HG02759 (cell line): ENCODE results near the gene LAMTOR5.

Experiments
- ATAC-seq: cut with Tn5 transposase; IDR thresholded peaks from one replicate; pipeline ENCODE4 v1.9.1; 2021; ENCODE audit warnings: mild to moderate bottlenecking, moderate library complexity; ENCODE audit not compliant: unreplicated experiment

LAMTOR5 gene

DNA sequence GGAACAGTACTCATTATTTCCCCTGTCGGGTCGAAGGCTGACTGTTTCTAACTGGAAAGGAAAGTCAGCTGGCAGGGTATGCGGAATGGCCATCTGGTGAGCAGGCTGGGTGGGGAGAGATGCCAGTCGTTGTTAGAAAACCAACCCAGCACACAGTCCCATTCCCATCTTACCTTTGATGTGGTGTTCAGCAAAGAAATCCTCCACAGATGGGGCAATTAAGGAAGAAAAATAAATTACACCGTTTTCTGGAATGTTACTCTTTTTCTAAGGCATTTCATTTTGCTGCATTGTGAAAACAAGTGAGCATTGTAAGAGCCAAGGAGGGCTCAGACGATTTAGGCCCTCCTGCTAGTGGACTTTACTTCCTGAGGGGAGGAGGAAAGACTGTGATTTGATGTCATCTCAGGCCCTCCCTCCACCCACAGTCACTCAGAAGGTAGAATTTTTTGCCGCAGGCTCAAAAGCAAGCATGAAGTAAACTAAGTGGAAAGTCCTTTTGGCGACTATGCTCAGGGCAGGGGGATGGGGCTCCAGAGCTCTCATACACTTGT is 16.7 kb downstream of the LAMTOR5 start, which contains the start of gene SLC16A4:
Gene SLC16A4 (minus strand): TSS at position 335 of the 554 bp plus-strand sequence. CDS start 1,703 bp downstream, outside the sequence.
- no peak for ATAC-seq

DNA sequence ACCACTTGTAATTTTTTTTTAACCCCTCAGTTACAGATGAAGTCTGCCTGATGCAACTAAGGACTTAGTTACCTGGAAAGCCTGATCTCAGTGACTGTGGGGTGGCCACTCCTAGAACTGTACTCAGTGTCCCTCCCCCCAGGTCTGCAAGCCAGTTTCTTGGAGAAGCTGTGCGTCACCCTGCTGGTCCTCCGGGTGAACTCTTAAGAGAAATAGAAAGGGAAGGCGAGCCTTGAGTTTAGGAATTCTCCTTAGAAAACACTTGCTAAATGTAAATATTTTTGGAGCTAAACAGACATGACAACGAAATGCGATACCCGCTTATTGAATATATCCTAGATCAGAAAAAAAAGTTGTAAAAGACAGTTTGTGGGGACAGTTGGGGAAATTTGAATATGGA is 17.4 kb downstream of the LAMTOR5 start:
- no peak for ATAC-seq

DNA sequence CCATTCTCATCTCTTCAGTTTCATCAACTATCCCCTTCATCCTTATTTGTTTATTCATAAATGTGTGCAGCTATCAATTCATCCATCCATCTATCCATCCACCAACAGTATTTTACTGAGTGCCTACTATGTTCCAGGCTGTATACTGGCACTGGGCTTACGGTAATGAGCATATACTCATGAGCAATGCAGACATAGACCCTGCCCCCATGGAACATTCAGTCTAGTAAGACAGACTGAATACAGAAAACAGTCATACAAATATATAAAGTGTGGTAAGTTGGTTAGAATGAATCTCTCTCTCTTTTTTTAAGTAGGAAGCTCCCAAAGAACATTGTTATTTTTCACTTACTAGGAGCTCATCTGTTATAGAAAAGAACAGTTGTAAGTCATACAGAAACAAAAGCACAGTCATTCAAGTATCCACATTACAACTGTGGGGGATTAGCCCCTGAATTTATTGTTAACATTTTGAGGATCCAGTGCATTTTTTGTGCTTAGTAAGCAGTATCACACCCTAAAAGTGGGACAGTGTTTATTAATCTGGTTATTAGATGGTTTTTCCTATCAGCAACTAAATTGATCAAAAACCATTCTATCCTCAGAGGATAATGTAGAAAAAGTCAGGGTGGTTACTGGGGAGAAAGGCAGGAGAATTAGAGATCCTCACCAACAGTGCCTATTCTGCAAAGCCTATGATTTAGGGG is 20.3 kb downstream of the LAMTOR5 start:
- no peak for ATAC-seq

DNA sequence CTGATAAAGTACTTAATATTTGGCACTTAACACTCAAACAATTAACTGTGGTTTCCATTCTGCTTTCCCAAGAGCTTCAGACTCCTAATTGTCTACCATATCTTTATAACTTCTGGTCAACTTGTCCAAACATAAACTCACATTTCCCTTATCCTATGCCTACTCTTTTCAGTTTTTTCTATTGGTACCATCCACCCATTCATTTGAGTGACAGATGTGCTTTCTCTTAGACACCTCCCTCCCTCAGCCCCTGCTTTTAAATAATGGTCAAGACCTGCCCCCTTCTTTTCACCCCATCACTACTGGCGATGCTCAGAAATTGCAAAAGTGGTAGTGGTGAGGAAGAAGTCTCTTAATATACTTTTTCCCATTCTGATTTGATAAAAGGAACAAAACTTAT is 22.1 kb downstream of the LAMTOR5 start:
- no peak for ATAC-seq

DNA sequence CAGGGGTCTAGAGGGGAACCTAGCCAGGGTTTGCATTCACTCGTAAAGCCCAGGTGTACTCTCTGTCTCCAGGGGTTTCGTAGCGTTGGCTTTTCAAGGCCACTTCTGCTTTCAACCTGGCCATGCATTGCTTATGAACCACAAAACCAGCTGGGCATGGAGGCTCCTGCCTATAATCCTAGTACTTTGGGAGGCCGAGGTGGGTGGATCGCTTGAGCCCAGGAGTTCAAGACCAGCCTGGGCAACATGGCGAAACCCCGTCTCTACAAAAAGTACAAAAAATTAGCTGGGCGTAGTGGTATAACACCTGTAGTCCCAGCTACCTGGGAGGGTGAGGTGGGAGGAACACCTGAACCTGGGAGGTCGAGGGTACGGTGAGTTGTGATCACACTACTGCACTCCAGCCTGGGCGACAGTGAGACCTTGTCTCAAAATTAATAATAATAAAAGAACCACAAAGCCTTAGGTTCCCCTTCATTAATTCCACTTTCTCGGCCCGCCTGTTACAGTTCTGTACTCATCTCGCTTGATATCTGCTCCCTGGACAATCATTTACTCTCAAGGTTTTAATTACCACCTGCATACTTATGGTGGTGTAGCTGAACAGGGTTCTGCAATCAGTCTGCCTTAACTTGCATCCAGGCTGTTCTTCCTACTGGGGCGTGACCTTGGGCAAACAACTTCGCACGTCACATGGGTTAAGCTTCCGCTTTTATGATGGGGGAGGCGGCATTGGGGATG is 22.7 kb downstream of the LAMTOR5 start:
- peak; percentile 72 for ATAC-seq

DNA sequence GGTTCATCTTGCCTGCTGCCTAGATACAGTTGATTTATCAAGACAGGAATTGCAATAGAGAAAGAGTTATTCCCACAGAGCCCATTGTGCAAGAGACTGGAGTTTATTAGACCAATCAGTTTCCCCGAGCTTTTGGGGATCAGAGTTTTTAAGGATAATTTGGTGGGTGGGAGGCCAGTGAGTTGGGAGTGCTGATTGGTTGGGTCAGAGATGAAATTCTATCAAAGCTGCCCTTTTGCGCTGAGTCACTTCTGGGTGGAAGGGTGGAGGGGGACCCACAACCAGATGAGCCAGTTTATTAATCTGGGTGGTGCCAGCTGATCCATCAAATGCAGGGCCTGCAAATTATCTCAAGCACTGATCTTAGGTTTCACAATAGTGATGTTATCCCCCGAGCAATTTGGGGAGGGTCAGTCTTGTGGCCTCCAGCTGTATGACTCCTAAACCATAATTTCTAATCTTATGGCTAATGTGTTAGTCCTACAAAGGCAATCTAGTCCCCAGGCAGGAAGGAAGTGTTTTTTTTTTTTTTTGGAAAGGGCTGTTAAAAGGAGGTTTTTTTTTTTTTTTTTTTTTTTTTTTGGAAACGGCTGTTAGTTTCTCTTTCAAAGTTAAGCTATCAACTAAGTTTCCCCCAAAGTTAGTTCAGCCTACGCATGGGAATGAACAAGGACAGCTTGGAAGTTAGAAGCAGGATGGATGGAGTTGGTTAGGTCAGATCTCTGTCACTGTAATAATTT is 24.1 kb downstream of the LAMTOR5 start:
- no peak for ATAC-seq

DNA sequence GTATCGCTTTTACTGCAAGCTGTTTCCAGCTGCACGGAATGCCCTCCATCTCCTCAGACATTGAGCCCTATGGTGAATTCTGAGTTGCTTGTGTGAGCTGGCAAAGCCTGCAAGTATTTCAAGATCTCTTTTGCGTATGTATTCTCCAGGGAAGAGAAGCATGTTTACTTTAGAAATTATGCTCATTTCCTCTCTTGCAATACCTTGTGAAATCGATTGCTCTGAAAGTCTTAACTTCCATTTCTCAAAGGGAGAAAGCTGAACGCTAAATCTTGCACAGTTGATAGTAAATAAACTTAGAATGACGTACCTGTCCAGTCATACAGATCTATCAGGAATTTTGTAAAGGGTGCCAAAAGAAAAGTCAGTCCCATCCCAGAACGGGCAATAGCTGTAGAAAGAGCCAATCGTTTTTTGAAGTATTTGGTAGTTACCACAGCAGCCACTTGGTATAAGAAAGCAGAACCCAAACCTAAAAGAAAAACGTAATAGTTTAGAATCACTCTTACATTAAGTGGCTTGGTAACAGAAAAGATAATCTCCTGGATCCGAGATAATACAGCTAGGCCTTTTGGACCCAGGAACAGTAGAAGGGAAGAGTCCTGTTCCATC is 26.7 kb downstream of the LAMTOR5 start:
- ATAC-seq = no peak

DNA sequence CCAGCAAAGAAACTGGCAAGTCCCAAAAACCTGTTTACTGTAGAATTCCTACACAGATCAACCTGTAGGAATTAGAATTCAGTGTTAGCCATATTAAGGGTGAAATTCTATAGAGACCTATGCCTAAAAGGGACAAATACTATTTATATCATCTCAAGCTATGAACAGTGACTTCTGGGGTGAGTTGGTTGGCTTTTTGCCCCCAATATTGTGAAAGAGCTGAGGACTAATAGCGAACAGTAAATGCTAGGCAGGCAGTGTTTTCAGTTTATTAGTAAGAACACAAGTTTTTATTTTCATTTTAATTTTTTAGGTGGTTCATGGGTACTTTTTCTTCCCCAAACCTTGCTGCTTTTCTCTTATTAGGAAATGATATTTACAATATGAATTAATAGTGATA is 32.0 kb downstream of the LAMTOR5 start:
- no peak for ATAC-seq

DNA sequence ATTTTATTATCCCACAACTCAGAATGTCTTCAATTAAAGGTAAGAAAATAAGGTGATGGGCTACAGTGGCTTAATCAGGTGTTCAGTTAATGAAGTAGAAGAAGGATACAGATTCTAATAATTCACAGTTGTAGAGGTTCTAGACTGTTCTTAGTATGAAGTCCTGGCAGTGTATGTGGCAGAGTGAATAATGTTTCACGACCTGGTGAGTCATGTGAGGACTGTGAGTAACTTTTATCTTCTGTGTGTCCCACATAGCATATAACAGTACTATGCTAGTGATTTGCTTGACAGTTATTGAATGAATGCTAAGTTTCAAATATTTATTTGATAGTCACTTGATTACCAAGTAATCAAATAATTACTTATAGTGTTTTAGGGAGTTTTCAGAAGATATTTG is 36.7 kb downstream of the LAMTOR5 start:
- ATAC-seq = no peak

DNA sequence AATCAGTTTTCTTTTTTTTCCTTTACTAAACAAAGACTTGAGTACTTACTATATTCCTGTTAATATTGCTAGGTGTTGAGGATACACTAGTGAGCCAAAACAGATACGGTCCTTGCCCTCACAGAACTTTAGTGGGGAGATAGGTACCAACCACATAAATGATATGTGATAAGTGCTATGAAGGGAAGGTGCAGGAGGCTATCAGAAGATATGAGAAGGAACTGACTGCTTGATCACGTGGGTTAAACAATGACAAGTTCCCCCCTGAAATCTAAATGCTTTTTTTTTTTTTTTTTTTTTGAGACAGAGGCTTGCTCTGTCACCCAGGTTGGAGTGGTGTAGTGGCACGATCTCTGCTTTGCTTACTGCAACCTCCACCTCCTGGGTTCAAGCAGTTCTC is 43.3 kb downstream of the LAMTOR5 start:
- ATAC-seq = no peak

DNA sequence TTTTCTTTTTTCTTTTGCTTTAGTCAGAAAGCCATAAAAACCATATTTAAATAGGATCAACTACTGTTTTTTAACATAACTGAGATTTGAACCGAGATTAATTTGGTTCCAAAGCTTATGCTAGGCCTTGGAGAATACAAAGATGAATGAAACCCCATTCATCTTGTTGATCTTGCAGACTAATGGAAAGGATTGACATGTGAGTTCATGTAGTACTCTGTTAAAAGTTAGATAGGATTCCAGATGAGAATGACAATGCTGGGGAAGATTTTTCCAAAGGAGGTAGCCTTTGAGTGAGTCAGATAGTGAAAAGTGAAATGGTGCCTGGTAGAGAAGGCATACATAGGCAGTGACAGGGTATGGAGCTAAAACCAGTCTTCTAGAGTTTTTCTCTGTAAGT is 45.6 kb downstream of the LAMTOR5 start:
- ATAC-seq = no peak

DNA sequence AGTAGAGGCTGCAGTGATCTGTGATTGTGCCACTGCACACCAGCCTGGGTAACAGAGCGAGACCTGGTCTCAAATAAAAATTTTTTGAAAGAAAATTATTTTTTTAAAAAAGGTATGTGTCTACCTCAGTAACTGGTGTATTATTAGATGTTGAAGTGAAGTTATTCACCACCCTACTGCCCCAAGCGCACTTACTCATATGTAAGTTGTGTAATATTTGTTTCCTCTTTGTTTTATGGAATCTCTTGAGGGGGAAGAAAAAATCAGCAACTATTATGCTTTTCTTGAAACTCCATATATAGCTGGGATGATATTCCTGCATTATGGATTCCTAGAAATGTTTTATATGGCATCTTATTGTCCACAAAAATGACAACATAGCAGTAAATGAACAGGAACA is 47.1 kb downstream of the LAMTOR5 start:
- no peak for ATAC-seq

DNA sequence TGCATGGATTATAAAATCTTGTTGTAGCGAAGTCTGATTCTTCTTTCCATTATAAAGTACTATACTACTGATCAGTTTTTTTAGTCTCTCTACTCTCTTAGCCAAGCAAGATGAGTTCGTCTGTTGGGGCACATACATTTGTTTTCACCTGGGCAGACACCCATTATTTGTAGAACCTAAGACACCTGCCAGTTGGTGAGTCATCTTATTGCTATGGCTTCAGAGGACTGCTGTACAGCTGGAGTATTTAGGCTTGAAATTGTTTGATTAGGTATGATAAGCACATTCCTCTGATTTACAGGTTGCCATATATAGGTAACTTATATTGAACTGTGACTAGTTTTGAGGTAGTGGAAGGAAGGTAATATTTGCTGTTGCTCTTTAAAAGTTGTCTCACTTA is 51.1 kb downstream of the LAMTOR5 start:
- ATAC-seq = no peak

DNA sequence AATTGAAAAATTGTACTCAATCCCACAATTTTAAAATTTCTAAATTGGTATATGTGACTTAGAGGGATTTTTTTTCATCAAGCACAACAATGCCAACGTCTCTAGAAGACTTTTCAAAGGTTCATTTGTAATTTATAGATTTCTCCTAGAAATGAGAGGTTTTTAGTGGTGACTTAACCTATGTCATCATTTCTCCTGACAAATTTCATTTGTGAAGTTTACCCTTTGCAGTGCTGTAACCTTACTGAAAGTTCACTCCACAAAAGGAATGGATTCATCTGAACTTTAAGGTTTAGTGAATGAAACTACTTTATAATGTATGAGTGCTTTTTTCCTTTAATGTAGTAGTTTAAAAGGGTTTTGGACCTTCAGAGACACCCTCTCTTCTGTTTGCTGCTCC is 52.2 kb downstream of the LAMTOR5 start:
- no peak for ATAC-seq
